Vagina (tissue), 2 donors: ENCODE results near the gene SARDH. TPM values are rescaled to one million over a fixed set of nuclear protein-coding genes. Genes with fewer than 3 reads are reported as not detected.
A peak's percentile ranks its signal among the peaks of the same experiment; 100 is the strongest.

Experiments used
- DNase-seq, 2 donors: peaks; one replicate each; pipeline ENCODE4 v3.0.0-alpha.2; 2017; ENCODE audit errors: extremely low spot score in 2 of 2
- H3K27ac ChIP-seq: fragments of 200-600 bp; sonication (generic); one replicate; pipeline ENCODE4 v1.5.1; 2019
- H3K27me3 ChIP-seq: fragments of 200-600 bp; sonication (generic); one replicate; pipeline ENCODE4 v1.5.1; 2019
- H3K36me3 ChIP-seq, 2 donors: fragments of 200-600 bp; sonication (generic); one replicate each; pipeline ENCODE4 v1.5.1; 2017 to 2019
- H3K4me1 ChIP-seq: fragments of 200-600 bp; sonication (generic); one replicate; pipeline ENCODE4 v1.5.1; 2019
- H3K4me3 ChIP-seq, 2 donors: fragments of 200-600 bp; sonication (generic); 1 replicate in 1 of 2; 2 replicates in 1 of 2; pipeline ENCODE4 v1.5.1; 2016 to 2019
- H3K9me3 ChIP-seq: fragments of 200-600 bp; sonication (generic); one replicate; pipeline ENCODE4 v1.5.1; 2019
- CTCF ChIP-seq, 3 experiments: fragments of 450-650 bp in 2 of 3; fragments of 200-600 bp in 1 of 3; sonication (generic) in 1 of 3; IDR thresholded peaks; one replicate each; pipeline ENCODE4 v1.5.1; 2017 to 2019; ENCODE audit warnings: antibody characterized with exemption in 3 of 3, mild to moderate bottlenecking in 2 of 3, moderate library complexity in 2 of 3
- POLR2A ChIP-seq, 2 donors: fragments of 450-650 bp; IDR thresholded peaks; one replicate each; pipeline ENCODE4 v1.6.1; 2017; ENCODE audit warnings: antibody characterized with exemption in 2 of 2, mild to moderate bottlenecking in 2 of 2, moderate library complexity in 2 of 2
- POLR2AphosphoS5 ChIP-seq, 2 donors: sonication (generic); formaldehyde crosslinking; IDR thresholded peaks; one replicate each; pipeline ENCODE4 v1.9.0; 2017; ENCODE audit warnings: antibody characterized with exemption in 2 of 2, mild to moderate bottlenecking in 2 of 2, low read depth in 1 of 2; ENCODE audit not compliant: insufficient read depth in 1 of 2
- intact Hi-C: fragments of 100-400 bp; cut with DNase I; formaldehyde crosslinking; loops from one replicate; pipeline ENCODE4 v1.15.1; 2023
- total RNA-seq: library from RNA; depleted of rRNA; stranded (reverse); fragments of >200 nt; gene quantifications from one replicate; pipeline ENCODE4 v1.2.3, GENCODE V29; 2016

SARDH gene
- total RNA-seq, 1 donor from 2014 or later = 2.0 TPM

- intact Hi-C loops = no loop called here
Measured at GRCh38 chr9:133702798-133703590, 35.2 kb downstream of the SARDH start.

GRCh38 chr9:133701981-133702797, 36.0 kb downstream of the SARDH start:
- DNase-seq = no peak
- Histone ChIP-seq H3K9me3 (no peaks in the 10 kb centered on the region), H3K36me3 (no peaks in the 10 kb centered on the region), H3K4me1 (peaks cover 18% of the 10 kb centered on the region), H3K4me3 (peak overlapping the region; percentile 38 to 40), H3K27ac (peak overlapping the region; percentile 58), H3K27me3 (no peaks in the 10 kb centered on the region)
- intact Hi-C loops = no loop called here
- TF ChIP-seq POLR2A (IDR thresholded peaks at IDR 0.05) (no peak), POLR2AphosphoS5 (IDR thresholded peaks at IDR 0.05; ENCODE audit: insufficient read depth in 1 of 2, low read depth in 1 of 2) (peak in 1 of 2 donors; percentile 45), CTCF (IDR thresholded peaks at IDR 0.05) (no peak)

More at GRCh38 chr9:133702798-133703590, 35.2 kb downstream of the SARDH start:
- Histone ChIP-seq H3K27me3 (no peaks in the 10 kb centered on the region), H3K36me3 (no peaks in the 10 kb centered on the region), H3K4me1 (peaks cover 18% of the 10 kb centered on the region), H3K9me3 (no peaks in the 10 kb centered on the region), H3K4me3 (peak overlapping the region; percentile 38 to 40), H3K27ac (peak overlapping the region; percentile 54)
- TF ChIP-seq POLR2AphosphoS5 (IDR thresholded peaks at IDR 0.05; ENCODE audit: insufficient read depth in 1 of 2, low read depth in 1 of 2) (peak in 1 of 2 donors; percentile 8), CTCF (IDR thresholded peaks at IDR 0.05) (no peak)
- DNase-seq = no peak

DNA sequence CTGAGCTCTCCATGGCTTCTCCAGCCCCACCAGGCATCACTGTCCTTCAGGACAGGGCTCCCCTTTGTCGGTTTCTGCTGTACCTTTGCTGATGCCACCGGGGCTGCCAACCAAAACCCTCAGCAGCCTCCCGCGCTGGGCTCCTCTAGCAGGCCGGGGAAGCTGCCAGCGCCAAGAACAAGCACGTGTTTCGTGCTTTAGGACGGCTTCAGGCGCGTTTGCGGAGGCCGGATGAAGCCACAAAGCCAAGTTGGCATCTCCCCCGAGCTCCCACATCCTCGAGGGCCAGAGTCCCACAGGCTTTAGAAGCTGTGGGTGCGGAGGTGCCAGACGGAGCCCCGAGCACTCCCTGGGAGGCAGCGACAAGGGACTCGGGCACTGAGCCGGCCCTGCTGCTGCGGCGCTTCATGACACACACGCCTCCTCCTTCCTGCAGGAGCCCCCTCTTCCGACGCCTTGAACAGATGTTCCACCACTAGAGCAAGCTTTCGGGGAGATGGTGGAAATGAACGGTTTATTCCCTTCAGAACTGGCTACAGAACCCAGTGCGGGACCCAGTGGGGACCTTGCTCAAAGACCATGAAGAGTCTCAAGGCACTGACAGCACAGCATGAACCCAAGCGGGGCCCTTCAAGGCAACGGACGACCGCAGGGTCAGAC, 36.7 kb downstream of the SARDH start:
- Histone ChIP-seq H3K9me3 (no peaks in the 10 kb centered on the region), H3K27me3 (no peaks in the 10 kb centered on the region), H3K36me3 (no peaks in the 10 kb centered on the region), H3K27ac (no peak overlapping the region), H3K4me1 (peaks cover 18% of the 10 kb centered on the region), H3K4me3 (peak overlapping the region; percentile 38 to 40)
- TF ChIP-seq CTCF (IDR thresholded peaks at IDR 0.05) (no peak), POLR2AphosphoS5 (IDR thresholded peaks at IDR 0.05; ENCODE audit: insufficient read depth in 1 of 2, low read depth in 1 of 2) (no peak), POLR2A (IDR thresholded peaks at IDR 0.05) (no peak)
- intact Hi-C loops = no loop called here
- no peak for DNase-seq

DNA sequence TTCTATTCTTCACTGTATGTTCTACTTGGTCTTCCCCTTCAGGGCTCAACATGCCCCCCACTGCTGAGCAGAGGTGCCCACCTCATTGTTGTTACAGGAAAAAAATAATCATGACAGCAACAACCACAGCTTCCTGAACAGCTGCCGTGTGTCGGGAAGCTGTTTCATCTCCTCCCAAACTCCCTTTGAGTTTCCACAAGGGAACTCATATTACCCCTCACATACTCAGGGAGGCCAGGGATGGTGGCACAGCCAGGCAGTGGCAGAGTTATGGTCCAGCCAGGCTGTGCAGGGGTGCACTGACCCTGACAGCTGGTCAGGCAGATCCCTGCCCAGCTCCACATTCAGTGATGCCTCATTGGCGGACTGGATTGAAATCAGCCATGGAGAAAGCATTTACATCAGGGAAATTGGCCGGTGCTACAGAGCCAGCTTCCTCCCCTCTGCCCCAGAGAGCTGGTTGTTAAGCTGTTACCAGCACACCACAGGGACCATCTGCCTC, 37.3 kb downstream of the SARDH start:
- no peaks in the 10 kb centered on the region for H3K36me3 ChIP-seq
- H3K9me3 ChIP-seq = no peaks in the 10 kb centered on the region
- no peak for TF ChIP-seq POLR2AphosphoS5 (IDR thresholded peaks at IDR 0.05; ENCODE audit: insufficient read depth in 1 of 2, low read depth in 1 of 2)
- TF ChIP-seq CTCF (IDR thresholded peaks at IDR 0.05) = no peak
- TF ChIP-seq POLR2A (IDR thresholded peaks at IDR 0.05) = no peak
- H3K27ac ChIP-seq = no peak overlapping the region
- intact Hi-C loops = no loop called here
- H3K4me1 ChIP-seq = peaks cover 18% of the 10 kb centered on the region
- no peak overlapping the region for H3K4me3 ChIP-seq
- no peak for DNase-seq
- no peaks in the 10 kb centered on the region for H3K27me3 ChIP-seq
